Measurements from ENCODE around the gene FSCN2.

Gene FSCN2

GRCh38 chr17:81533339-81534141, 5.4 kb downstream of the FSCN2 start:
- H3K4me3 ChIP-seq (ENCODE audit: low read depth, low read length): no peak overlapping the region
- no peak for TF ChIP-seq CTCF (IDR thresholded peaks at IDR 0.05; ENCODE audit: low read depth, low read length)

GRCh38 chr17:81534157-81535006, 6.2 kb downstream of the FSCN2 start:
- TF ChIP-seq CTCF (IDR thresholded peaks at IDR 0.05; ENCODE audit: low read depth, low read length): no peak
- H3K4me3 ChIP-seq (ENCODE audit: low read depth, low read length): no peak overlapping the region

GRCh38 chr17:81535007-81535328, 6.8 kb downstream of the FSCN2 start:
- no peak for TF ChIP-seq CTCF (IDR thresholded peaks at IDR 0.05; ENCODE audit: low read depth, low read length)
- no peak overlapping the region for H3K4me3 ChIP-seq (ENCODE audit: low read depth, low read length)

- no peak overlapping the region for H3K4me3 ChIP-seq (ENCODE audit: low read depth, low read length)
- TF ChIP-seq CTCF (IDR thresholded peaks at IDR 0.05; ENCODE audit: low read depth, low read length): no peak
Measured at GRCh38 chr17:81535480-81536298, 7.5 kb downstream of the FSCN2 start.

- no peak for TF ChIP-seq CTCF (IDR thresholded peaks at IDR 0.05; ENCODE audit: low read depth, low read length)
- H3K4me3 ChIP-seq (ENCODE audit: low read depth, low read length): no peak overlapping the region
Measured at GRCh38 chr17:81536299-81537290, 8.4 kb downstream of the FSCN2 start.

- no peak overlapping the region for H3K4me3 ChIP-seq (ENCODE audit: low read depth, low read length)
- TF ChIP-seq CTCF (IDR thresholded peaks at IDR 0.05; ENCODE audit: low read depth, low read length): peak; percentile 29; the same call in 1 of the 2 replicates
Measured at GRCh38 chr17:81537343-81537855, 9.2 kb downstream of the FSCN2 start.

All from WI38 (cell line).